HepG2 (cell line): ENCODE data around the gene SMAD6. TPM values are rescaled to one million over a fixed set of nuclear protein-coding genes. Genes with fewer than 3 reads are reported as not detected.
"Not testable (repeated sequence)": the region's sequence is repeated elsewhere in the genome, so short reads cannot be mapped to it uniquely, and the experiment has no call there.

ENCODE experiments used
- ATAC-seq: fragments of 200-7000 bp; cut with Tn5 transposase; 3 replicates; pipeline ENCODE4 v1.9.1; 2020; ENCODE audit warnings: mild to moderate bottlenecking, moderate library complexity
- BruUV-seq: library from RNA; stranded (reverse); fragments of 400-500 nt; replicated peaks from 2 replicates; lab custom pipeline; 2021; lab: Mats Ljungman, UMichigan
- CTCF ChIA-PET: fragments of 300-600 bp; formaldehyde crosslinking; extraction: SDS; loops from one replicate; lab custom pipeline; 2021; ENCODE audit warnings: low total read pairs, inconsistent platforms, low intra/inter-chr PET ratio; lab: Yijun Ruan, JAX
- POLR2A ChIA-PET: fragments of 350-600 bp; sonication (Branson Sonifier 250); formaldehyde crosslinking; loops from one replicate; lab custom pipeline; 2020; ENCODE audit warnings: antibody characterized with exemption, inconsistent platforms; lab: Yijun Ruan, JAX
- DNase-seq: peaks from one replicate; pipeline ENCODE4 v3.0.0-alpha.2; 2015; ENCODE audit warnings: low spot score
- FAIRE-seq: peaks from 3 replicates; lab custom pipeline; 2011; peaks lifted over from hg19 to GRCh38; lab: Jason Lieb, UNC
- H2AFZ ChIP-seq: one replicate; pipeline ENCODE4 v1.6.1; 2011; ENCODE audit warnings: low read length, inconsistent platforms
- H3K27ac ChIP-seq: fragments of 300-600 bp; 3 replicates; pipeline ENCODE4 v1.8.0; 2011; ENCODE audit warnings: mixed run types, mild to moderate bottlenecking, mixed read lengths, low read length, inconsistent platforms; ENCODE audit not compliant: insufficient read depth; ENCODE audit errors: extremely low read length
- H3K27me3 ChIP-seq, 2 experiments: fragments of 200-600 bp in 1 of 2; 2 replicates in 1 of 2; 3 replicates in 1 of 2; pipeline versions ENCODE4 v1.6.0 to v1.8.0; 2011; ENCODE audit warnings: low read length in 2 of 2, mild to moderate bottlenecking in 2 of 2, moderate library complexity in 2 of 2, inconsistent platforms in 1 of 2; ENCODE audit not compliant: insufficient read depth in 2 of 2, control insufficient read depth in 1 of 2
- H3K36me3 ChIP-seq, 2 experiments: fragments of 200-600 bp in 1 of 2; replicated peaks in 1 of 2; 2 replicates in 1 of 2; 3 replicates in 1 of 2; pipeline versions ENCODE4 v1.5.1 to v1.8.0; 2011; ENCODE audit warnings: low read length in 2 of 2, inconsistent platforms in 1 of 2; ENCODE audit not compliant: insufficient read depth in 2 of 2, control insufficient read depth in 1 of 2
- H3K4me1 ChIP-seq: 2 replicates; pipeline ENCODE4 v1.5.1; 2012; ENCODE audit warnings: low read length, inconsistent platforms; ENCODE audit not compliant: insufficient read depth
- H3K4me2 ChIP-seq: 2 replicates; pipeline ENCODE4 v1.6.0; 2011; ENCODE audit warnings: low read depth, low read length, inconsistent platforms
- H3K4me3 ChIP-seq, 3 experiments: fragments of 200-600 bp in 1 of 3; sonication (generic), shearing (Covaris generic) in 1 of 3; replicated peaks in 1 of 3; 2 replicates each; pipeline ENCODE4 v1.5.1; 2011 to 2016; ENCODE audit warnings: low read length in 3 of 3, inconsistent platforms in 2 of 3, low read depth in 2 of 3, mild to moderate bottlenecking in 2 of 3, control low read depth in 1 of 3, mixed read lengths in 1 of 3; ENCODE audit not compliant: insufficient read depth in 1 of 3
- H3K79me2 ChIP-seq: one replicate; pipeline ENCODE4 v1.6.1; 2011; ENCODE audit warnings: low read length, inconsistent platforms; ENCODE audit not compliant: insufficient read depth
- H3K9ac ChIP-seq: 2 replicates; pipeline ENCODE4 v1.6.0; 2011; ENCODE audit warnings: mild to moderate bottlenecking, low read depth, low read length, inconsistent platforms; ENCODE audit not compliant: insufficient read depth
- H3K9me3 ChIP-seq: 2 replicates; pipeline ENCODE4 v1.5.1; 2012; ENCODE audit warnings: mild to moderate bottlenecking, low read length
- H4K20me1 ChIP-seq: 2 replicates; pipeline ENCODE4 v1.6.0; 2011; ENCODE audit warnings: inconsistent platforms, mild to moderate bottlenecking, low read length, moderate library complexity; ENCODE audit not compliant: insufficient read depth
- MAZ ChIP-seq, 2 experiments: sonication (generic) in 1 of 2; formaldehyde crosslinking in 1 of 2; IDR thresholded peaks; 2 replicates each; pipeline versions ENCODE4 v1.5.0 to v1.6.1; 2012 to 2020; ENCODE audit warnings: low read depth in 2 of 2, mild to moderate bottlenecking in 2 of 2, borderline replicate concordance in 1 of 2, improper control_type of control experiment in 1 of 2, low read length in 1 of 2, missing genetic modification reagents in 1 of 2, moderate library complexity in 1 of 2
- PRPF4 ChIP-seq: fragments of 200-400 bp; formaldehyde crosslinking; IDR thresholded peaks from 2 replicates; pipeline ENCODE4 v1.6.1; 2016; ENCODE audit warnings: low read length, low read depth; ENCODE audit not compliant: poor library complexity, severe bottlenecking
- ZMYM4 ChIP-seq: sonication (generic); formaldehyde crosslinking; IDR thresholded peaks from 2 replicates; pipeline ENCODE4 v1.8.1; 2023; ENCODE audit warnings: mild to moderate bottlenecking, missing genetic modification reagents
- WGBS: methylation state at CpG from one replicate; pipeline ENCODE4 v1.1.6; 2017; ENCODE audit warnings: low lambda C conversion rate; 5-methylcytosine and 5-hydroxymethylcytosine counted together
- in situ Hi-C: cut with HindIII; loops from 2 replicates; pipeline ENCODE4 v1.10.0; 2017; ENCODE audit warnings: low pct_unique_long_range_greater_than_20kb; ENCODE audit not compliant: extremely low pct_ligation_motif_present
- intact Hi-C: fragments of 100-400 bp; cut with micrococcal nuclease; formaldehyde crosslinking; loops from one replicate; pipeline ENCODE4 v1.10.0; 2022; ENCODE audit not compliant: unreplicated experiment
- polyA plus RNA-seq, 8 experiments: library from polyadenylated mRNA; depleted of rRNA in 3 of 8; stranded (reverse) in 7 of 8; unstranded in 1 of 8; fragments of >200 nt; fragmentation: Illumina TruSeq in 4 of 8; extraction: Trizol in 4 of 8; gene quantifications; 2 replicates each; pipeline versions ENCODE4 v1.2.1 to v1.2.3, GENCODE V29; 2011 to 2016; ENCODE audit warnings: low read depth in 4 of 8, missing spikeins in 1 of 8, mixed read lengths in 1 of 8; ENCODE audit not compliant: insufficient read depth in 1 of 8
- total RNA-seq, 5 experiments: library from RNA; depleted of rRNA; stranded (reverse); fragments of >200 nt; fragmentation: Illumina TruSeq; extraction: Trizol; gene quantifications; 2 replicates each; pipeline ENCODE4 v1.2.3, GENCODE V29; 2016; ENCODE audit warnings: low read depth in 1 of 5

SMAD6 gene
- total and polyA plus RNA-seq, 2 of the 13 experiments (the other 11 are each of a cell fraction or from before 2014, with no cell fraction given) = 3.3 to 4.4 TPM

GRCh38 chr15:66828817-66829541 is 126.9 kb downstream of the SMAD6 start:
- FAIRE-seq, intact Hi-C loops, POLR2A ChIA-PET, H3K36me3 ChIP-seq, DNase-seq, in situ Hi-C loops, CTCF ChIA-PET, H3K9me3 ChIP-seq, H2AFZ ChIP-seq, H3K4me3 ChIP-seq, H4K20me1 ChIP-seq, BruUV-seq, ATAC-seq, H3K79me2 ChIP-seq, H3K27ac ChIP-seq, H3K9ac ChIP-seq, H3K4me2 ChIP-seq, H3K4me1 ChIP-seq: not testable (repeated sequence)
- WGBS = 54% methylated on average over 11 of the region's 11 CpGs
- H3K27me3 ChIP-seq = peaks cover 8 to 23% of the 10 kb centered on the region in 2 experiments; a peak in 3 of 5 replicates

GRCh38 chr15:66829551-66830121 is 127.6 kb downstream of the SMAD6 start:
- TF ChIP-seq PRPF4 (no peak), ZMYM4 (CRISPR knock-in tag) (no peak), MAZ (IDR thresholded peaks at IDR 0.05; ENCODE audit: borderline replicate concordance, low read depth, low read length) (no peak), MAZ (CRISPR knock-in tag; IDR thresholded peaks at IDR 0.05; ENCODE audit: low read depth) (no peak)
- TF ChIP-seq, all 625 proteins: peak for 0
- ChIA-PET POLR2A (no interaction called here), CTCF (no interaction called here)
- Histone ChIP-seq H3K4me3 (no peak overlapping the region), H3K4me2 (no peak overlapping the region), H4K20me1 (no peaks in the 10 kb centered on the region), H3K9ac (no peak overlapping the region), H3K27me3 (peaks cover 7 to 20% of the 10 kb centered on the region in 2 experiments; a peak in 3 of 5 replicates), H3K79me2 (no peaks in the 10 kb centered on the region), H3K9me3 (no peaks in the 10 kb centered on the region), H3K4me1 (peaks cover 6% of the 10 kb centered on the region; the same call in 1 of the 2 replicates), H2AFZ (no peak overlapping the region), H3K27ac (no peak overlapping the region), H3K36me3 (no peaks in the 10 kb centered on the region)
- no peak for DNase-seq
- intact Hi-C loops (no loop called here), in situ Hi-C loops (no loop called here)
- BruUV-seq = no TSS peak
- no peak for FAIRE-seq
- WGBS = 65% methylated on average over 4 of the region's 4 CpGs
- no peak for ATAC-seq
